DMS 273 (cell line): ENCODE data around the gene OR10P1.

Experiments used
- DNase-seq: peaks from one replicate; lab custom pipeline; 2025; ENCODE audit not compliant: unreplicated experiment; lab: John Stamatoyannopoulos, UW

Gene OR10P1

GRCh38 chr12:55684761-55685370 lies 48.2 kb downstream of the OR10P1 start:
- no peak for DNase-seq

GRCh38 chr12:55685671-55686070 lies 49.0 kb downstream of the OR10P1 start:
- no peak for DNase-seq

GRCh38 chr12:55686366-55687010 lies 49.8 kb downstream of the OR10P1 start:
- DNase-seq = peak; percentile 16
